Heart left ventricle (tissue), 13 donors: ENCODE results near the gene KIF24.

Source experiments
- POLR2A ChIP-seq, 2 donors: fragments of 450-650 bp; IDR thresholded peaks; one replicate each; pipeline ENCODE4 v1.6.1; 2017; ENCODE audit warnings: antibody characterized with exemption in 2 of 2, mild to moderate bottlenecking in 2 of 2, moderate library complexity in 2 of 2
- TF ChIP-seq, protein P1 (sequence below), 12 donors: fragments of 200-600 bp; sonication (generic) in 4 of 12; IDR thresholded peaks; one replicate each; pipeline versions ENCODE4 v1.5.0 to v1.8.0; 2018 to 2022; ENCODE audit warnings: antibody characterized with exemption in 12 of 12, mild to moderate bottlenecking in 5 of 12
- donor health status: ischemic (EF 13 %, LVEDD 7.1; RV severe dilation, severe dysfunction).
- donor health status: DM: no; HTN: yes; CAD: no.
- donor health status: DM: no; HTN: no; CAD: no.
- donor health status: ischemic (EF 25% LVEDD 6.9; RV normal size, moderate dysfunction).
- donor health status: ischemic (EF 25% LVEDD 5.7; RV mildly dilated, moderate dysfunction).
- donor health status: ischemic (EF 35%, LVEDD 5.7; RV mildly dilated, moderate dysfunction).
- donor health status: nonischemic (EF 11% LVEDD 7.7; RV severe dilation, severe dysfunction).
- donor health status: DM: yes; HTN: yes; CAD: no.
- donor health status: PGD.
- donor health status: ischemic (EF 29% LVEDD 5.4; RV normal size, mild dysfunction).
- donor health status: nonischemic (EF 23%, LVEDD 6.1; RV moderate dilation, normal function).

DNA sequence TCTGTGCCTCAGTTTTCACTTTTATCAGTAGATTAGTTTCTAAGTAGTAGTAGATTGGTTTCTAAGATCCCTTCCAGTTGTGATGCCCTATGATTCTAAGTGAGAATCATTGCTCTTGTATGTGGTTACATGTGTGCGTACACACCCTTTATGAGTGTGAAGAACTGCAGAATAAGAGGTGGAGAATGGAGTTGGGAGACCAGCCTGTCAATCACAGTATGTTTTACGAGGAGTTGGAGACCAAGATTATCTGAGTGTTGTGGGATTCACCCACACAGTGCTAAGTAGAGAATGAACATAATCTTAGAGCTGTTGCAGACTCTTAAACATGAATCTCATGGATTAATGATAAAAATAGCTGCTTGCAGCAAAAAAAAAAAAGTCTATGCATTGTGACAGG, 37.6 kb downstream of the KIF24 start:
- no peak for TF ChIP-seq POLR2A (IDR thresholded peaks at IDR 0.05)
- TF ChIP-seq, protein P1, sequence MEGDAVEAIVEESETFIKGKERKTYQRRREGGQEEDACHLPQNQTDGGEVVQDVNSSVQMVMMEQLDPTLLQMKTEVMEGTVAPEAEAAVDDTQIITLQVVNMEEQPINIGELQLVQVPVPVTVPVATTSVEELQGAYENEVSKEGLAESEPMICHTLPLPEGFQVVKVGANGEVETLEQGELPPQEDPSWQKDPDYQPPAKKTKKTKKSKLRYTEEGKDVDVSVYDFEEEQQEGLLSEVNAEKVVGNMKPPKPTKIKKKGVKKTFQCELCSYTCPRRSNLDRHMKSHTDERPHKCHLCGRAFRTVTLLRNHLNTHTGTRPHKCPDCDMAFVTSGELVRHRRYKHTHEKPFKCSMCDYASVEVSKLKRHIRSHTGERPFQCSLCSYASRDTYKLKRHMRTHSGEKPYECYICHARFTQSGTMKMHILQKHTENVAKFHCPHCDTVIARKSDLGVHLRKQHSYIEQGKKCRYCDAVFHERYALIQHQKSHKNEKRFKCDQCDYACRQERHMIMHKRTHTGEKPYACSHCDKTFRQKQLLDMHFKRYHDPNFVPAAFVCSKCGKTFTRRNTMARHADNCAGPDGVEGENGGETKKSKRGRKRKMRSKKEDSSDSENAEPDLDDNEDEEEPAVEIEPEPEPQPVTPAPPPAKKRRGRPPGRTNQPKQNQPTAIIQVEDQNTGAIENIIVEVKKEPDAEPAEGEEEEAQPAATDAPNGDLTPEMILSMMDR (IDR thresholded peaks at IDR 0.05): no peak
